Activated CD4-positive, alpha-beta T cell treated with anti-CD3 and anti-CD28 coated beads, Interleukin-2, amount 50 U/mL, for 16 hours (primary cell): ENCODE measurements around the gene ERF.
A peak's percentile ranks its signal among the peaks of the same experiment; 100 is the strongest.
"Not testable (repeated sequence)": the region's sequence is repeated elsewhere in the genome, so short reads cannot be mapped to it uniquely, and the experiment has no call there.

Source experiments
- DNase-seq: peaks from one replicate; pipeline ENCODE4 v3.0.0-alpha.2; 2020

Gene ERF

DNA sequence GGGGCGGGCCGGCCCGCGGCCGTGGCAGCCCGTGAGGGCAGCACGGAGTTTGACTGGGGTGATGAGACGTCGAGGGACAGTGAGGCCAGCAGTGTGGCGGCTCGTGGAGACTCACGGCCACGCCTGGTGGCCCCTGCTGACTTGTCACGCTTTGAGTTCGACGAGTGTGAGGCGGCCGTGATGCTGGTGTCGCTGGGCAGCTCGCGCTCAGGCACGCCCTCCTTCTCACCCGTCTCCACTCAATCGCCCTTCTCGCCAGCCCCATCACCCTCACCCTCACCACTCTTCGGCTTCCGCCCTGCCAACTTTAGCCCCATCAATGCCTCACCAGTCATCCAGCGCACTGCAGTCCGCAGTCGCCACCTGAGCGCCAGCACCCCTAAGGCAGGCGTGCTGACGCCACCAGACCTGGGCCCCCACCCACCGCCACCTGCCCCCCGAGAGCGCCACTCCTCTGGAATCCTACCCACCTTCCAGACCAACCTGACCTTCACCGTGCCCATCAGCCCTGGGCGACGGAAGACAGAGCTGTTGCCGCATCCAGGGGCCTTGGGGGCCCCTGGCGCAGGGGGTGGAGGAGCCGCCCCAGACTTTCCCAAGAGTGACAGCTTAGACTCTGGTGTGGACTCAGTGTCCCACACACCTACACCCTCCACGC, 18.6 kb upstream of the ERF start:
- no peak for DNase-seq

GRCh38 chr19:42272989-42273406, 18.1 kb upstream of the ERF start:
- no peak for DNase-seq

DNA sequence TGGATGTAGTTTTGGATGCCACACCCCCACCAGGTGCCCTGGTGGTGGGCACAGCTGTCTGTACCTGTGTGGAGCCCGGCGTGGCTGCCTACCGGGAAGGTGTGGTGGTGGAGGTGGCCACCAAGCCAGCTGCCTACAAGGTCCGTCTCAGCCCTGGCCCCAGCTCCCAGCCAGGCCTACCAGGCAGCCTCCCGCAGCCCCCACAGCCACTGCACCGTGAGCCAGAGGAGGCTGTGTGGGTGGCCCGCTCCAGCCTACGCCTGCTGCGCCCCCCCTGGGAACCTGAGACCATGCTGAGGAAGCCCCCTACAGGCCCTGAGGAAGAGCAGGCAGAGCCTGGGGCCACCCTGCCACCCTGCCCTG, 17.6 kb upstream of the ERF start:
- no peak for DNase-seq

- no peak for DNase-seq
Observed at GRCh38 chr19:42271861-42272534, 17.1 kb upstream of the ERF start.

- no peak for DNase-seq
Observed at GRCh38 chr19:42271045-42271419, 16.1 kb upstream of the ERF start.

DNA sequence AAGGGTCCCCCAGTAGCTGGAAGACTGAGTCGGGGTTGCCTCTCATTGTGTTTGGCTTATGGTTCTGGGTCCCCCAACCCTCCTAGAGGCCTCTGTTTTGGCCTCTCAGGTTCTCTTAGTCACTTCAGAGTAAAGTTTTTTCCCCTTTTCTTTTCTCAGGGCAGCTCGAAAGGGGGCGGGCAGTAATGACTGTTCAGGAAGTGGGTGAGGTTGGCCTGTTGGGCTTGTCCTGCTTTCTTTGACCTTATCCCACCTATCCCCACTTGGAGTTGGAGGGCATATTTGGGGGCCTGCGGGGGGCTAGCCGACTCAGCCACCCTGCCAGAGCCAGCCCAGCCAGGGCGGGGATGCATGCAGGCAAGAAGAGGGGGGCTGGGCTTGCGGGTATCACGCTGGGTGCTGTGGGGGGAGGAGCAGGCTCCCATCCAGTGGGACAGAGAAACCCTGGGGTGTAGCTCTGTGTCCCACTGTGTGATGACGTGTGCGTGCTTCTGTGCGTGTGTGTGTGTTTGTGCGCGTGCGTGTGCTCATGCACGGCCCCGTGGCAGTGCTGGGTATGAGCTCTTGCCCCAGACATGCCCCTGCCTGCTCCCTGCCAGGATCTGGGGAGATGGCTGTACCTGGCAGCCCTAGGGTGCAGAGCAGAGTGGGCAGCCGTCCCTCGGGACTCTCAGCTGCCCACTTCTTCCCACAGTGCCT, 15.6 kb upstream of the ERF start:
- DNase-seq: peak; percentile 73

- DNase-seq: no peak
Observed at GRCh38 chr19:42269478-42270345, 14.8 kb upstream of the ERF start.

DNA sequence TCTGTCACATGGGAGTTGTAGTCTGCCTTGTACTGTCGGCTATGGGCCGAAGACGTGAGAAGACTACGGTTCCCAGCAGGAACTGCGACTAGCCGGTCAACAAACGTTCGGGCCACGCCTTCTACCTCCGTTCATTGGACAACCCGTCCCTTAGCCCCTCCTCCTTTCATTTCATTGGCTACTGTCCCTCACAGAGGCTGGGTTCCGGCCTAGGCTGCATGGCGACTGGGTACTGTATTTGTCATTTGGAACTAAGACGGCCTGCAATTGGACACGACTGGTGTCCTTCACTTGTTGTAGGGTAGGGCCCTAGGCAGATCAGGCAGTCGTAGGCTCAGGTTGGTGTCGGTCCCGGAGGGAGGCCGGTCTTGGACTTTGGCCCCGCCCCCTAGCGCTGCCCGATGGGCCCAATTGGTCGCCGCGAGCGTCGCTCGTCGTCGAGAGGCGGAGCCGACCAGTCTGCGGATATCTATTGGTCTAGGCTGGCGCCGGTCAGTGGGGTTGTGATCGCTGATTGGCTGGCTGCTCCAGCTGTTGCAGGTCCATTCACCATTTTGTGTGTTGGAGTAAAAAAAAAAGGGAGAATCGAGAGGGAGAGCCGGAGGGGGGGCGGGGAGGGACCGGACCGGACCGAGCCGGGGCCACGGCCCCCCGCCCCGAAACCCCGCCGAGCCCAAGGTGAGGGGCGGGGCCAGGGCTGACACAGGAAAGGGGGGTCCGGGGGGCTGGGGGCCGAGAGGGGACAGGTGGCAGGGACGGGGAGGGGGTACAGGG, 14.0 kb upstream of the ERF start, which contains the start of gene CIC:
Gene CIC, plus strand, starts transcription at position 549 of the 774 bp plus-strand sequence. CDS start 2,532 bp downstream, outside the sequence.
- DNase-seq: peak; percentile 100

DNA sequence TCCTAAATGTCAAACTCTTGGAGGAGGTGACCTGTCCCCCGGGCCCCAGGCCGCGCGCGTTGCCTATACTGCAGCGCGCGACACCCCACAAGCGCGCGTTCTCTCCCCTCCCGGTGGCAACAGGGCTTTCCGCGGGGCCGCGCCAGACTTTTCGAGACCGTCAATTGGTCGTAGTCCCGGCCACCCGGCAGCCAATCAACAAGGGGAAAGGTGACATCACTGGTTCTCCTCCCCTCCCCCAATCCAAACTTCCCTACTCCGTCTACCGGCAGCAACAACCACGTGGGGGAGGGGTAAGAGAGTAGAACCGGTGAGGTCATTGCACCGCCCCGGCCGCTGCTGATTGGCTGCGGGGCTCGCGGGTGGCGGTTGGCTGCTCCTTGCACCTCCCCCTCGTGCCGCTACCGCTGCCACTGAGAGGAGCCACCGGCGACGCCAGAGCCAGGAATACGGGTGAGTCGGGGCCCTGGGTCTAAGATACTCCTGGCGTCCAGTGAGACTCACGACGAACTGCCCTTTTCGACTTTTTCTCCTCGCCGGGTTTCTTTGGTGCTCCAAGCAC, 13.3 kb upstream of the ERF start:
- peak; percentile 100 for DNase-seq

GRCh38 chr19:42267644-42268141, 12.8 kb upstream of the ERF start:
- DNase-seq: no peak

- DNase-seq: not testable (repeated sequence)
Observed at GRCh38 chr19:42266928-42267603, 12.1 kb upstream of the ERF start.

DNA sequence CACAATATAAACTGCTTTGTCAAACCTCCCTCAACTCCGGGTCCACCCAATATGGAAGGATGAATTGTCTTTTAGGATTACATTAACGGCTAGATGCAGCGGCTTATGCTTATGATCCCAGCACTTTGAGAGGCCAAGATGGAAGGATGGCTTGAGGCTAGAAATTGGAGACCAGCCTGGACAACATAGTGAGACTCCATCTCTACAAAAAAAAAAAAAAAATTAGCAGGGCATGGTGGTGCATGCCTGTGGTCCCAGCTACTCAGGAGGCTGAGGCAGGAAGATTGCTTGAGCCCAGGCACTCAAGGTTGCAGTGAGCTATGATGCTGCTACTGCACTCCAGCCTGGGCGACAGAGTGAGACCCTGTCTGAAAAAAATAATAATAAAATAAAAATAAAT, 11.2 kb upstream of the ERF start:
- not testable (repeated sequence) for DNase-seq

GRCh38 chr19:42261763-42262162, 6.8 kb upstream of the ERF start:
- no peak for DNase-seq

DNA sequence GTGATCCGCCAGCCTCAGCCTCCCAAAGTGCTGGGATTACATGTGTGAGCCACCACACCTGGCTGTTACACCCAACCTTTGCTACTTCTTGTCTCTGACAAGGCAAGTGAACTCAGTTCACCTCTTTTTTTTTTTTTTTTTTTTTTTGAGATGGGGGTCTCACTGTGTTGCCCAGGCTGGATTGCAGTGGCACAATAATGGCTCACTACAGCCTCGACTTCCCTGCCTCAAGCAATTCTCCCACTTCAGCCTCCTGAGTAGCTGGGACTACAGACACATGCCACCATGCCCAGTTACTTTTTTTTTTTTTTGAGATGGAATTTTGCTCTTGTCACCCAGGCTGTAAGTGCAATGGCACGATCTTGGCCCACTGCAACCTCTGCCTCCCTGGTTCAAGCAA, 2.9 kb upstream of the ERF start:
- DNase-seq: not testable (repeated sequence)

GRCh38 chr19:42255766-42256745, 1.1 kb upstream of the ERF start:
- DNase-seq: no peak

DNA sequence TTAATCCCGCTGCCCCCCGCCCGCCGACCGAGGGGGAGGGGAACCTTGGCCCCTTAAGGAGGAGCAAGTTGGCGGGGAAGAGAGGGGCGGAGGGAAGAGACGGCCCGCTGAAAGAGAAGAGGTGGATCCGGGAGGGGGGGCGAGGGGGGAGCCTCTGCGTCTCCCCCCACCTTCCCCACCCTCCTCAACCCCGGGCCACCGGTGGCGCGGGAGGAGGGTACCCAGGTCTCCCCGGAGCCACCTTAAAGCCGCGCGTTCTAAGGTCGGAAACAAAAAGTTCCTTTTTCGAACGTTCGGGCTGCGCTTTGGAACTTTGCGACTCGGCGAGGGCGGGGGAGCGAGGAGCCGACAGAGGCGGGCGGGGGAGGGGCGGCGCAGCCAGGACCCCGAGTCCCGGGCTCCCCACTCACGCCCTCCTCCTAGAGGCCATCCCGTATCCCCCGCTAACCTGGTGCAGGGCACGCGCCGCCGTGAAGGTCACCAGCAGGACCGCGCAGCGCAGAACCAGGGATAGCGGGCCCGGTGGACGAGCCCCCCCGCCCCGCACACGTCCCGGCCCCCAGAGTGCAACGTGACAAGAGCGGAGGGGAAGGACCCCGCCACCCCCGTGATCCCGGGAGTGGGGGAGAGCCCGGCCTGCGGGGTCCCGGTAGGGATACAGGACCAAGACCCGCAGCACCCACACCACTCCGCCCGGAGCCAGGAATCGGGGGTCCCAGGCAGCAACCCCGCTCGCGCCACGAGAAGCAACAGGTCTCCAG, 659 bp downstream of the ERF start:
- peak; percentile 70 for DNase-seq

DNA sequence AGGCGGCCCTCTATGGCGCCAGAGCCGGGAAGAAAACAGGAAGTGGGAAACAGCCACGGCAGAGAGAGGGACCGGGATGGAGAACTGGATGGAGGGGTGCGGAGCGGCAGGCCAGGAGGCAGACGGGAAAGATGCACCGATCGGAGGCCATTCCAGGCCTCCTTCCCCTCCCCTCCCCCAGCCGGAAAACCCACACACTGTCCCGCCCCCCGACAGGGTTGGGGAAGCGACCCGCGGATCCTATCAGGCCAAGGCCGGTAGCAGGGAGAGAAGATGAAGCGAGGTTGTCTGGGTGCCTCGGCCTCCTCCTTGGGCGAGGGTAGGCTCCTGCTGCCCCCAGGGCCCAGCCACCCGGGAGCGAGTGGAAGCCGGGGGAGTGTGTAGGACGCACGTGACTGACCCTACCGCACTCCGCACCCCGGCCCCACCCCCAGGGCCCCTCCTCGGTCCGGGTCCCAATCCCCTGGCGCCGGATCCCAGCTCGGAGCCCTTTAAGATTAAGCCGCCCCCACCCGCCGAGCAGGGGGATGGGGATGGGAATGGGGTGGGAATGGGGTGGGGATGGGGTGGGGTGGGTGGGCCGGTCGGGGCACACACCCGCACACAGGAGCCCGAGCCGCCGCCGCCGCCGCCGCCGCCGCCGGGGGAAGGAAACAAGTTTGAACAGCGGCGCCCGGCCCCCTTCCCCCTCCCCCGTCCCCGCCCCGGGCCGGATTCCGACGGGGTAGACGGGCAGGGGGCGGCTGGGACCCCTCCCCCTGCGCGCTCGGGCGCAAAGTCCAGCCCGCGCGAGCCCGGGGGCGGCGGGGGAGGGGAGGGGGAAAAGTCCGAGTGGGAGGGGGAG, 1.5 kb downstream of the ERF start:
- DNase-seq: peak; percentile 64
